ENCODE data around the gene UBE2D2. TPM values are rescaled to one million over a fixed set of nuclear protein-coding genes. Genes with fewer than 3 reads are reported as not detected.

UBE2D2 gene
- total and polyA plus RNA-seq, 3 experiments from 2014 or later: 253 to 285 (median 274) TPM

DNA sequence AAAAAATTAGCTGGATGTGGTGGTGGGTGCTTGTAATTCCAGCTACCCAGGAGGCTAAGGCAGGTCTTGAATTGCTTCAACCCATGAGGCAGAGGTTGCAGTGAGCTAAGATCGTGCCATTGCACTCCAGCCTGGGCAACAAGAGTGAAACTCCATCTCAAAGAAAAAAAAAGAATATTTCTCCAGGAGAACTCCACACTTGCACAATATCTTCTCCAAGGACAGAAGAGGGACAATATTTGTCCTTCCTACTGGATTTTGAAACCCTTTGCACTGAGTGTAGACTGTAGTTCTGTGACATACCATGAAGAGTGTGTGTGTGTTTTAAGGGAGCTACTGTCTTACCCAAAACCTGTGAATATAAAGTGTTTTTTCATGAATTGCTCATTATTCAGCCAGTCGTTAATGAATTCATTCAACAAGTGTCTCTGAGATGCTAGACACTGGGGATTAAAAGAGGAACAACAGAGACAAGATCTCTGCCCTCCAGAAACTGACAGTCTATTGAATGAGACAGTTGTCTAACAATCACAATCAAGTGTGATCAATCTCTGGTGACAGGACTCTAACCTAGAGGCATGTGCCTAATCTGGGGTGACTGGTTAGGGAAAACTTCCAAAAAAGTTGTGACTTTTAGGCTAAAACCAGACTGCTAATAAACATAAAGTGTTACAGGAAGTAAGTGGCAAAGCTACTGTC lies 9.8 kb upstream of the UBE2D2 start:
- Mint-ChIP-seq H3K27me3 (peaks cover 0 to 14% of the 10 kb centered on the region in 2 donors), H3K36me3 (no peaks in the 10 kb centered on the region), H3K9me3 (no peaks in the 10 kb centered on the region), H3K4me3 (no peak overlapping the region), H3K27ac (no peak overlapping the region), H3K4me1 (no peaks in the 10 kb centered on the region)
- no peak for DNase-seq
- no peaks in the 10 kb centered on the region for H3K4me1 ChIP-seq (ENCODE audit: insufficient read depth, low read length)
- ChIA-PET POLR2A (no interaction called here), CTCF (interaction anchor here (0.7 to 2.0 kb wide), 2 partner anchors 129 to 1081 kb away, joined by 4 to 5 read pairs; partner anchors contain the start of gene CD14)
- H3K27ac ChIP-seq (ENCODE audit: low read depth, low read length): no peak overlapping the region
- H3K27me3 ChIP-seq (ENCODE audit: insufficient read depth, low read length, poor library complexity, severe bottlenecking): no peaks in the 10 kb centered on the region
- H3K4me3 ChIP-seq (ENCODE audit: low read length): no peak overlapping the region
- H3K9me3 ChIP-seq (ENCODE audit: low read length): no peaks in the 10 kb centered on the region
- H3K36me3 ChIP-seq (ENCODE audit: insufficient read depth, low read length): no peaks in the 10 kb centered on the region

- peaks cover 0 to 14% of the 10 kb centered on the region in 2 donors for H3K27me3 Mint-ChIP-seq
- no peak overlapping the region for H3K27ac Mint-ChIP-seq
- H3K4me1 Mint-ChIP-seq: no peaks in the 10 kb centered on the region
- no peaks in the 10 kb centered on the region for H3K27me3 ChIP-seq (ENCODE audit: insufficient read depth, low read length, poor library complexity, severe bottlenecking)
- no peaks in the 10 kb centered on the region for H3K36me3 Mint-ChIP-seq
- H3K27ac ChIP-seq (ENCODE audit: low read depth, low read length): no peak overlapping the region
- no peak overlapping the region for H3K4me3 Mint-ChIP-seq
- no peak overlapping the region for H3K4me3 ChIP-seq (ENCODE audit: low read length)
- H3K9me3 ChIP-seq (ENCODE audit: low read length): no peaks in the 10 kb centered on the region
- no peaks in the 10 kb centered on the region for H3K4me1 ChIP-seq (ENCODE audit: insufficient read depth, low read length)
- DNase-seq: no peak
- no peaks in the 10 kb centered on the region for H3K36me3 ChIP-seq (ENCODE audit: insufficient read depth, low read length)
- no peaks in the 10 kb centered on the region for H3K9me3 Mint-ChIP-seq
- POLR2A ChIA-PET: interaction anchor here (1.0 kb wide), 1 partner anchor 12 kb away, joined by 3 read pairs; no protein-coding TSS in a partner anchor
- CTCF ChIA-PET: interaction anchor here (0.6 to 2.0 kb wide), 3 partner anchors 34 to 130 kb away, joined by 3 to 5 read pairs (median 4); no protein-coding TSS in a partner anchor
Observed at GRCh38 chr5:139552893-139553575, 8.1 kb upstream of the UBE2D2 start.

DNA sequence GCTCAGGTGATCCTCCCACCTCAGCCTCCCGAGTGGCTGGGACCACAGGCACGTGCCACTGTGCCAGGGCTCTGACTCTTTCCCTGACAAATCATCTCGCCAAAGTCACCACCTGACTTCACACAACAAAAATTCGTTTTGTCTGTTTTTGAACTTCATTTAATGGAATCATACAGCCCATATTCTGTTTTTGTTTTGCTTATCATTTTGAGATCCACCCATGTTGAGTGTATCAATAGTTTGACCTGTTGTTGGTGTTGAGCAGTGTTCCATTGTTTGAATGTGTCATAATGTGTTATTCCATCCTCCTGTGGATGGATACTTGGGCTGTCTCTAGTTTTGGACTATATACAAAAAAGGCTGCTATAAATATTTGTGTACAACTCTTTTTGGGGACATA lies 6.9 kb upstream of the UBE2D2 start:
- no peaks in the 10 kb centered on the region for H3K9me3 Mint-ChIP-seq
- no peak for DNase-seq
- H3K4me1 Mint-ChIP-seq: no peaks in the 10 kb centered on the region
- no peak overlapping the region for H3K27ac Mint-ChIP-seq
- ChIA-PET CTCF (no interaction called here), POLR2A (no interaction called here)
- Histone ChIP-seq H3K4me1 (ENCODE audit: insufficient read depth, low read length) (no peaks in the 10 kb centered on the region), H3K9me3 (ENCODE audit: low read length) (no peaks in the 10 kb centered on the region), H3K36me3 (ENCODE audit: insufficient read depth, low read length) (no peaks in the 10 kb centered on the region), H3K27me3 (ENCODE audit: insufficient read depth, low read length, poor library complexity, severe bottlenecking) (no peaks in the 10 kb centered on the region), H3K27ac (ENCODE audit: low read depth, low read length) (no peak overlapping the region), H3K4me3 (ENCODE audit: low read length) (no peak overlapping the region)
- H3K27me3 Mint-ChIP-seq: peaks cover 0 to 9% of the 10 kb centered on the region in 2 donors
- H3K4me3 Mint-ChIP-seq: no peak overlapping the region
- no peaks in the 10 kb centered on the region for H3K36me3 Mint-ChIP-seq

- POLR2A ChIA-PET: interaction anchor here (0.6 to 0.7 kb wide), 2 partner anchors 13 to 134 kb away, joined by 3 read pairs; no protein-coding TSS in a partner anchor
- CTCF ChIA-PET: interaction anchor here (0.9 to 1.2 kb wide), 2 partner anchors 17 to 42 kb away, joined by 3 to 4 read pairs; no protein-coding TSS in a partner anchor
- H3K4me1 ChIP-seq (ENCODE audit: insufficient read depth, low read length): peaks cover 9% of the 10 kb centered on the region
- Mint-ChIP-seq H3K4me1 (peaks cover 11 to 15% (median 15%) of the 10 kb centered on the region in 3 donors), H3K27ac (peak overlapping the region in 2 of 8 donors; percentile 42 to 83), H3K9me3 (no peaks in the 10 kb centered on the region), H3K36me3 (peaks cover 0 to 11% (median 0%) of the 10 kb centered on the region in 3 donors), H3K27me3 (peaks cover 3 to 9% of the 10 kb centered on the region in 2 donors), H3K4me3 (no peak overlapping the region)
- H3K27ac ChIP-seq (ENCODE audit: low read depth, low read length): no peak overlapping the region
- H3K36me3 ChIP-seq (ENCODE audit: insufficient read depth, low read length): no peaks in the 10 kb centered on the region
- H3K4me3 ChIP-seq (ENCODE audit: low read length): no peak overlapping the region
- DNase-seq: peak in 1 of 5 donors; percentile 5
- H3K9me3 ChIP-seq (ENCODE audit: low read length): no peaks in the 10 kb centered on the region
- H3K27me3 ChIP-seq (ENCODE audit: insufficient read depth, low read length, poor library complexity, severe bottlenecking): no peaks in the 10 kb centered on the region
Observed at GRCh38 chr5:139557811-139558210, 3.3 kb upstream of the UBE2D2 start.

DNA sequence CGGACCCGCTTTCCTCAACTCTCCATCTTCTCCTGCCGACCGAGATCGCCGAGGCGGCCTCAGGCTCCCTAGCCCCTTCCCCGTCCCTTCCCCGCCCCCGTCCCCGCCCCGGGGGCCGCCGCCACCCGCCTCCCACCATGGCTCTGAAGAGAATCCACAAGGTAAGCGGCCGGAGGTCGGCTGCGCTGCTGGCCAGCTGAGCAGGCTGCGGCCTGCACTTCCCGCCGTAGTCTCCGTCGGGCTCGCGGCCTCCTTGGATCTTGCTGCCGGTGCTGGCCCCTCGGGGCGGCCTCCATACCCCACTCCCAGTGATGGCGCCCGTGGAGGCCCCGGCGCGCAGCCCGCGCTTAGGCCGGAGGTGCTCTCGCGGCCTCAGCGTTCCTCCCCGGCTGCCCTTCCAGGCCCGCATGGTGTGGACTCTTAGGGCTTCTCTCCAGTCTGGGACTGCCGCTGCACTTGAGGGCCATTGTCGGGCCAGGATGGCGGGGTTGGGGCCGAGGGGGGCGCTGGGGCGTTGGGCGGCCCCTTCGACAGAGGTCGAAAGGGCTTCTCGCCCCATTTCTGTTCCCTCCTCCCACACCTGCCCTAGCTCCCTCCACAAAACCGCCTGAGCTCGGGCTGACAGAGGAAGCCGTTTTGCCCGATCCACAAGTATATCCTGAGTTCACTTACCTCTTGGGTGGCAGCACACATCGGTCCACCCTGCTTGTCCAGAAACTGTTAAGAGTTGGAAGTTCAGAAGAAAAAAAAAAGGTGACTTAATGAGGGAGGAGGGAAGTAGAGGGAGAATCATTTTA lies 714 bp downstream of the UBE2D2 start:
- Mint-ChIP-seq H3K4me3 (peak overlapping the region; percentile 90 to 97 (median 95)), H3K9me3 (no peaks in the 10 kb centered on the region), H3K27me3 (peaks cover 0 to 3% of the 10 kb centered on the region in 2 donors), H3K4me1 (peaks cover 42 to 54% (median 49%) of the 10 kb centered on the region in 3 donors), H3K27ac (peak overlapping the region; percentile 83 to 99 (median 96)), H3K36me3 (peaks cover 0 to 26% (median 0%) of the 10 kb centered on the region in 3 donors)
- POLR2A ChIA-PET: interaction anchor here (0.5 to 2.3 kb wide), 20 partner anchors 8 to 553 kb away, joined by 3 to 14 read pairs (median 5); partner anchors contain the start of genes DNAJC18, MATR3, PAIP2 and SPATA24
- peak overlapping the region; percentile 77 for H3K27ac ChIP-seq (ENCODE audit: low read depth, low read length)
- H3K9me3 ChIP-seq (ENCODE audit: low read length): no peaks in the 10 kb centered on the region
- H3K36me3 ChIP-seq (ENCODE audit: insufficient read depth, low read length): no peaks in the 10 kb centered on the region
- no peak for DNase-seq
- CTCF ChIA-PET: interaction anchor here (1.0 to 8.1 kb wide), 10 partner anchors 12 to 159 kb away, joined by 3 to 54 read pairs (median 4); no protein-coding TSS in a partner anchor
- H3K4me1 ChIP-seq (ENCODE audit: insufficient read depth, low read length): peaks cover 49% of the 10 kb centered on the region
- peak overlapping the region; percentile 64 for H3K4me3 ChIP-seq (ENCODE audit: low read length)
- H3K27me3 ChIP-seq (ENCODE audit: insufficient read depth, low read length, poor library complexity, severe bottlenecking): no peaks in the 10 kb centered on the region

- Mint-ChIP-seq H3K27ac (peak overlapping the region; percentile 83 to 99 (median 96)), H3K9me3 (no peaks in the 10 kb centered on the region), H3K27me3 (peaks cover 0 to 3% of the 10 kb centered on the region in 2 donors), H3K4me1 (peaks cover 46 to 59% (median 55%) of the 10 kb centered on the region in 3 donors), H3K36me3 (peaks cover 0 to 31% (median 2%) of the 10 kb centered on the region in 3 donors), H3K4me3 (peak overlapping the region; percentile 90 to 97 (median 95))
- CTCF ChIA-PET: interaction anchor here (1.1 to 8.1 kb wide), 6 partner anchors 11 to 140 kb away, joined by 3 to 54 read pairs (median 4); no protein-coding TSS in a partner anchor
- POLR2A ChIA-PET: interaction anchor here (0.6 to 1.9 kb wide), 6 partner anchors 13 to 552 kb away, joined by 3 to 14 read pairs (median 5); partner anchors contain the start of genes PAIP2 and STING1
- no peak for DNase-seq
- Histone ChIP-seq H3K9me3 (ENCODE audit: low read length) (no peaks in the 10 kb centered on the region), H3K36me3 (ENCODE audit: insufficient read depth, low read length) (no peaks in the 10 kb centered on the region), H3K27me3 (ENCODE audit: insufficient read depth, low read length, poor library complexity, severe bottlenecking) (no peaks in the 10 kb centered on the region), H3K4me3 (ENCODE audit: low read length) (peak overlapping the region; percentile 64), H3K27ac (ENCODE audit: low read depth, low read length) (peak overlapping the region; percentile 77), H3K4me1 (ENCODE audit: insufficient read depth, low read length) (peaks cover 58% of the 10 kb centered on the region)
Observed at GRCh38 chr5:139562847-139563246, 1.7 kb downstream of the UBE2D2 start.
